GM19455 (cell line): Measurements from ENCODE around the gene CCDC15.
A peak's percentile ranks its signal among the peaks of the same experiment; 100 is the strongest.

ENCODE experiments used
- ATAC-seq: cut with Tn5 transposase; IDR thresholded peaks from one replicate; pipeline ENCODE4 v1.9.1; 2021; ENCODE audit not compliant: unreplicated experiment

Gene CCDC15, protein sequence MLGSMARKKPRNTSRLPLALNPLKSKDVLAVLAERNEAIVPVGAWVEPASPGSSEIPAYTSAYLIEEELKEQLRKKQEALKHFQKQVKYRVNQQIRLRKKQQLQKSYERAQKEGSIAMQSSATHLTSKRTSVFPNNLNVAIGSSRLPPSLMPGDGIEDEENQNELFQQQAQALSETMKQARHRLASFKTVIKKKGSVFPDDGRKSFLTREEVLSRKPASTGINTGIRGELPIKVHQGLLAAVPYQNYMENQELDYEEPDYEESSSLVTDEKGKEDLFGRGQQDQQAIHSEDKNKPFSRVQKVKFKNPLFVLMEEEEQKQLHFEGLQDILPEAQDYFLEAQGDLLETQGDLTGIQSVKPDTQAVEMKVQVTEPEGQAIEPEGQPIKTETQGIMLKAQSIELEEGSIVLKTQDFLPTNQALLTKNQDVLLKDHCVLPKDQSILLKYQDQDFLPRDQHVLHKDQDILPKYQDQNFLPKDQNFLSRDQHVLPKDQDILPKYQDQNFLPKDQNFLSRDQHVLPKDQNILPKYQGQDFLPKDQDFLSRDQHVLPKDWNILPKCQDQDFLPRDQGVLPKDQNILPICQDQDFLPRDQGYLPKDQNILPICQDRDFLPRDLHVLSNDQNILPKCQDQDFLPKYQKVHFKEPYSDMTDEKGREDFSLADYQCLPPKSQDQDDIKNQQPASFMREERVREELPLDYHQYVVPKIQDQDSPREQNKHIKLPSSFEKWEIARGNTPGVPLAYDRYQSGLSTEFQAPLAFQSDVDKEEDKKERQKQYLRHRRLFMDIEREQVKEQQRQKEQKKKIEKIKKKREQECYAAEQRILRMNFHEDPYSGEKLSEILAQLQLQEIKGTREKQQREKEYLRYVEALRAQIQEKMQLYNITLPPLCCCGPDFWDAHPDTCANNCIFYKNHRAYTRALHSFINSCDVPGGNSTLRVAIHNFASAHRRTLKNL

DNA sequence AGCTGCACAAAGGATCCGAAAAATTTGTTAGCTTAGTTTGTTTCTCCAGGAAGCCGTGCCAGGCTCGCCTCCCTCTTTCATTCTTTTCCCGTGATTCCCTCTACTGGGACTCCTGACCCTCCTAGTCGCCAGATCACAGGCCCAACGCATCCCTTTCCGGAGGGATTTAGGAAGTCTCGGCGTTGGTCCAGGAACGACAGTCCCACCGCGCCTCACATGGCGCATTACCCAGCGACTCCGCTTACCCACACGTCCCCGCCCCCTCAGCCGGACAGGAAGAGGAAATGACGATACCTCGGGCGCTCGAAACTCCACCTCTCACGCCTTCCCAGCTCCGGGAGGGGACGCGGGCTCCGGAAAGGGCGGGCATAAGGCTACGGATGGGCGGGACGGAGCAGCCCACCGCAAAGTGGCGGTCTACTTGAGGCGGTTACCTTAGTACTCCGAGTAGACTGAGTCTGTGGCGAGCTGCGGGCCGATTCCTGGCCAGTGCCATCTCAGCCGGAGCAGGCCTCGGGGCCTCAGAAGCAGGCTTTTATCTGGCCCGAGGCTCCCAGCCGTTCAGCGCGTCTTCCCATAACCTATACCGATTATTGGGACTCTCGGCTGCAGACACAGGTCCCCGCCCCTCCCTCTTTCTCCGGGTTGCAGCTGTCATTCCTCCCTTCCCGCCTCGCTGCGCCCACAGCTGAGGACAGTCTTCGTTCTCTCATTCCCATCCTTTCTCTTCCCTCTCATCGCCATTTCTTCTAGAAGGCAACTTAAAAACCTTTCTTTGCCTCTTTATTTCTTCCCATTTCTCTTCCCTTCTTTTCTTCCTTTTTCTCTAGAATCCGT, at the start of gene CCDC15:
Gene CCDC15 (plus strand): TSS at position 450 of the 837 bp plus-strand sequence. CDS start 531 bp downstream, outside the sequence.
- peak; percentile 99 for ATAC-seq

DNA sequence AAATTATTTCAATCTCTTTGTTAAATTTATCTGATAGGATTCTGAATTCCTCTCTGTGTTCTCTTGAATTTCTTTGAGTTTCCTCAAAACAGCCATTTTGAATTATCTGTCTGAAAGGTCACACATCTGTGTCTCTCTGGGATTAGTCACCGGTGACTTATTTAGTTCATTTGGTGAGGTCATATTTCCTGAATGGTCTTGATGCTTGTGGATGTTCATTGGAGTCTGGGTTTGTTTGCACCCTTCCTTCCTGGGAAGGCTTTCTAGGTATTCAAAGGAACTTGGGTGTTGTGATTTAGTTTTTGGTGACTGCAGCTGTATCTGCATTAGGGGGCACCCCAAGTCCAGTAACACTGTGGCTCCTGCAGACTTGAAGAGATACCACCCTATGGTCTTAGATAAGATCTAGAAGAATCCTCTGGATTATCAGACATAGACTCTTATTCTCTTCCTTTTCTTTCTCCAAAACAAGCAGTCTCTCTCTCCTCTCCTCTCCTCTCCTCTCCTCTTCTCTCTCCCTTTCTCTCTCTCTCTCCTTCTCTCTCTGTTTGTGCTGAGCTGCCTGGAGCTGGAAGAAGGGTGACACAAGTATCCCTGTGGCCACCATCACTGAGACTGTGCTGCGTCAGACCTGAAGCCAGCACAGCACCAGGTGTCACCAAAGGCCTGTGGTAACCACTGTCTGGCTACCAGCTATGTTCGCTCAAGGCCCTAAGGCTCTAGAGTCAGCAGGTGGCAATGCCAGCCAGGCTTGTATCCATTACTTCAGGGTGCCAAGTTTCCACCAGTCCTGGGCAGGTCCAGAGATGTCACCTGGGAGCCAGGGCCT, 38.2 kb upstream of the CCDC15 start:
- no peak for ATAC-seq

DNA sequence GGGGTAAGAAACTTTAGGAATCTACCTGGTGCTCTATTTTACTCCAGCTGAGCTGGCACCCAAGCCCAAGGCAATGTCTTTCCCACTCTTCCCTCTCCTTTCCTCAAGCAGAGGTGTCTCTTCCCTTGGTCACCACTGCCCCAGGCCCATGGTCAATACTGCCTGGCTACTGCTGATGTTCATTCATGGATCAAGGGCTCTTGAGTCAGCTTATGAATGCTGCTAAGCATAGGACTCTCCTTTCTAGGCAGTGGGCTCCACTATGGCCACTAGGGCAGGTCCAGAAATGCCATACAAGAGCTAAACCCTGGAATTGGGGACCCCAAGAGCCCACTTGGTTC, 37.7 kb upstream of the CCDC15 start:
- no peak for ATAC-seq

DNA sequence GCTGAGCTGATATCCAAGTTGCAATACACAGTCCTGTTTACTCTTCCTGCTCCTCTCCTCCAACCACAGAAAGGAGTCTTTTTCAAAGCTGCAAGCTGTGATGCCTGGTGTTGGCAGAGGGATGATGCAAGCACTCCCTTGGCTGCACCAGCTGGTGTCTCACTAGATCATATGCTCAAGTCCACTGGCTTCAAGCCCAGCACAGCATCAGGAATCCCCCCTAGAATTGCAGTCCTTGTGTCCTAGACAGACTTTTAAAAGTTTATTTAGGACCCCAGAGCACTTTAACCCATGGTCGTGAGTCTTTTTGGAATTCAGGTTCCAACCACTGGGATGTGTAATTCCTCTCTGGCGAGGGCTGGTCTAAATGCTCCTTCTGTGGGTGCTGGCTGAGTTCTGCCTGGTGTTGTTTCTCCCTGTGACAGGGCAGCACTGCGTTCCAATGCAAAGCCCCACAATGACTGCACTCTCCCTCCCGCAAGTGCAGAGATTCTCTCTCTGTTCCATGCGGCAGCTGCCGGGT, 36.8 kb upstream of the CCDC15 start:
- ATAC-seq = no peak

DNA sequence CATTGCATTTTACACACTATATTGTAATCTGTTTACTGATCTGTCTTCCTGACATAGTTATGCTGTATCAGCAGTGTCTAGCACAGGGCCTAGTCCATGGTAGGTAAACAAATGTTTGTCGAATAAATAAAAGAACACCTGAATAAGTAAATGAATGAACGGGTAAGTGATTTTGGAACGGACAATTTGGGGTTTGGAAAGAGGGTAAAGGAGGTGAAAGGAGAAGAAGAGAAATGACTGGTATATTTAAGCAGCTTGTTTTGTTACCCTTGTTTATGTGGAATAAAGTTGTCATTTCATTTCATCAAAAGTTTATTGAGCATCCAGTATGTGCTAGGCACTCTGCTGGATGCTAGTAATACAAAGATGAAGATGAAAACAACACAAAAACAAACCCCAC, 35.1 kb upstream of the CCDC15 start, which contains the start of gene HEPN1:
Gene HEPN1 (plus strand): TSS at position 301 of the 400 bp plus-strand sequence.
- ATAC-seq = no peak

DNA sequence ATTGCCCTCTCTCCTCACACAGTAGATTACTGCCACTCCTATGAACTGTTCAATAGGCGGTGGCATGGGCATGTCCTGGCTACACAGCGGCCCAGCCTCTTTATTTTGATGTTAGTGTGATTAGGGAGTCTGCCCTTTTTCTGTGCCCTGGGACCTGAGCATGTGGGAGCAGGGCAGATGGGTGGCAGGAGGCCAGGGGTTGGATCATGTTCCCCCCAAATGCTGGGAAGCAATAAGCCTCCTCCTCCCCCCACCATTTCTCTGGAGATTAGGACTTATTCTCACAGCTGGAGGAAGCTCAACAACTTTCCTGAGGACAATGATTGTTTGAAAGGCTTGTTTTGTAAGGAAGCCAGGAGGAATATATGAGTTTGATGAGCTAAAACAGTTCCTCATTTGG, 34.1 kb upstream of the CCDC15 start:
- no peak for ATAC-seq

DNA sequence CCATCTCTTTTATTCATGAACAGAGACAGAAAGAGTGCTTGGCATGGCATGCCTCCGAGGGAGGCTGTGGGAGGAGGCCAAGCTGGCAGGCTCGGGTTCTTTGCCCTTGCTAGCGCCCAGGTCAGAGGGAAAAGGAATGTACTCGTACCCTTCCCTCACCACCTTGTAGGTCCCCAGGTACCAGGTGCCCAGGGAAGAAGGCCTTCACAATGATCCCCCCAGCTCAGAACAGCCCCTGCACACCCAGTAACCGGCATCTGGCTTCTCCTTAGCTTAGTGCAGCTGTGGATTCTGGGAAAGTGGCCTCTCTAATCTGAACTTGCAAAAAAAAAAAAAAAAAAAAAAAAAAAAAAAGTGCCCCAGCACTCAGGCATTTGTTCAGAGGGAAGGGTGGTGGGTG, 33.6 kb upstream of the CCDC15 start:
- no peak for ATAC-seq

DNA sequence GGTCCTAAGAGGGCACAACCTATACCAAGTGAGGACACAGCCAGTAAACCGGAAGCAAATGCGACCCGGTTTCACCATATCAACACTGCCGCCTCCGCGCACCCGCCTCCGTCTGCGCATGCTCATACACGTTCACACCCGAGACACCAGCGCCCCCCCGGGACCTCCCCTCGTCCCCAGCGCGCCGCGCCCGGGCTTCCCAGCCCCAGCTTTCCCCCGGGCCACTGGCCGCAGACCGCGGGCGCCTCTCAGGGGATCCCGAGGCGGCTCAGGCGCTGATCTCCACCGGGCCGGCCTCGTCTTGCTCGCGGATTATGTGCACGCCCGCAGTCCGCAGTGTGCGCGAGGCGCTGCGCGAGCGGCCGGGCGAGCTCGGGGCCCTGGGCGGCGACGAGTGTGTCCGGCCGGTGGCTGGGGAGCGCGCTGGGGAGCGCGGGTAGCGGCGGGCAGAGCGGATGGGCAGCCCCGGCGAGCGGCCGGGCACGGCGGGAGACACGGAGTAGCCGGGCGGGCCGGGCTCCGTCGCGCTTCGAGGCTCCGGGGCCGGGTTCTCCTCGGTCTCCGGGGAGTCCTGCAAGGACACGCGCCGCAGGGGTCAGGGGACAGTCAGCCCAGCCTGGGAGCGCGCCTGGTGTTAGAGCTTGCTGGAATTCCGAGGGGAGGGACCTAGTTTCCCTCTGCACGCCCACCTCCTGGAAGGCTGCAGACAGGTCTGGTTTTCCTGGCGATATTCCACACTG, 33.0 kb upstream of the CCDC15 start:
- ATAC-seq = no peak

DNA sequence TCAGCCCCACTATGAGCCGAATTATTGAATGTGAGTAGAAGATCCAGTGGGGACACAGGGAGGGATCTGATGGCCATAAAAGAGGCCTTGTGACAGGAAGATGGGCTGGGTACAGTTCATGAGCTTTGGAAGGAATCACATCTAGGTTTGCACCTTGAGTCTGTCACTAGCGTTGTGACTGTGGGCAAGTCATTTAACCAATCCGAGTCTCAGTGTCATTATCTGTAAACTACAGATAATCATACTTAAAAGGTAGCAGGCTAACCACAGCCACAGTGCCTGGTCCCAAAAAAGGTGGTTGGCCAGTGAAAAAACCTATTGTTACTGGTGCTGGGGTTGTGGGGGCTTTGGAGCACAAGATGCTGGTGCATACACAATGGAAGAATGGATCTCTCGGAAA, 31.2 kb upstream of the CCDC15 start:
- no peak for ATAC-seq

DNA sequence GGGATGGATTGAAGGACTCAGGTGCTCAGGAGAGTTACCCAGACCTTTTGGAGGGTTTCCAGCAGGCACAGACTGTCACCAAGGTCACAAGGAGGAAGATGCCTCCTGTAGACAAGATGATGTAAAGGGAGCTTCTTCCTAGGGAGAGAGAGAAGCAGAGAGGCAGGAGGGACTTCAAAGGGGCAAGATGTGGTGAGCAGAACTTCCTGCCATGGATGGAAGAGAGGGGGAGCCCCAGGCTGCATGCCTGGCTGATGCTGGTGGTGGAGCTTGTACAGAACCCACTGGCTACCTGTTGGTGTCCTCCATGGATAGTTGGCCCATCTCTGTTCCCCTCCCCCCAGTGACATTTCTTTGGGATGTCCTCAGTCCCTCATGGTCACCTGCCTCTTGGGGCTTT, 30.7 kb upstream of the CCDC15 start:
- no peak for ATAC-seq

DNA sequence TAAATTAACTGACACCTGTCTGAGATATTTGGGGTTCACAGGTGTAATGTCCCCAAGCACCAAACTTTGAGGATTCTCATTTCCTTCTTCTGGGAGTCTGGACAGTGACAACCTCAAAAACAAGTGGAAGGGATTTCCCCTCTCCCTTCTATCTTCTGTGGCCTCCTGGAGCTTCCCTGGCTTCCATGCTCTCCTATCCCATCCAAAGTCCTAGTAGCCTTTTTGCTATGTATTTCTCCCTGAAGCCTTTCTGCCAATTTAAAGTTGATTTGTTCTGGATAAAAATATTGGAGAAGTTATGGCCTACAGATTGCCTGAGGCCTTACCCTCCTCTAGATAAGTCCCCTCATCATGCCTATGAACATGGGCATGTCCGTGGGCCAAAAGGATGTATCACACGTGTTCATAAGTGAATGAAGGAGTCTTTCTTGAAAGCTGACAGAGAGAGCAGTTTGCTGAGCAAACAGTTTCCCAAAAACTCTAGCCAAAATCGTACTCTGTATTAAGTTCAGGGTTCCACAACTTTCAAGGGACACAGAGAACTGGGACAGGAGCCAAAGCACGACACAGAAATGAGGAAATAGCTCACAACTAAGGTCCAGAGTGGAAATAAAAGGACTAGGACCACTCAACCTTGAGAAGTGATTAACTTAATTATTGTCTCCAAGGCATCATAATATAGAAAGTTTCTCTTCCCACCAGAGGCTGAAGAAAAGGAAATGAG, 24.9 kb upstream of the CCDC15 start:
- ATAC-seq = no peak

DNA sequence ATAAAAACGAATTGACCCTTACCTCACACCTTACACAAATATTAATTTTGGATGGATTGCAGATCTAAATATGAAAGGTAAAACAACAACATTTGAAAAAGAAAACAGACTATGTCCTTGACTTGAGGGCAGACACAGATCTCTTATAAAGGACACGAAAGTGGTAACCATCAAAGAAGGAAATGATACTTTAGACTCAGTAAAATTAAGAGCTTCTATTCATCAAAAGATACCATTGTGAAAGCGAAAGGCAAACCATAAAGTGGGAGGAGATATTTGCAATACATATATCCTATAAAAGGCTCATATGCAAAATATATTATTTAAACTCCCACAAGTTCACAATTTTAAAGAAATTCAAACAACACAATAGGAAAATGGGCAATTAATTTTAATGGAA, 23.2 kb upstream of the CCDC15 start:
- peak; percentile 94 for ATAC-seq

DNA sequence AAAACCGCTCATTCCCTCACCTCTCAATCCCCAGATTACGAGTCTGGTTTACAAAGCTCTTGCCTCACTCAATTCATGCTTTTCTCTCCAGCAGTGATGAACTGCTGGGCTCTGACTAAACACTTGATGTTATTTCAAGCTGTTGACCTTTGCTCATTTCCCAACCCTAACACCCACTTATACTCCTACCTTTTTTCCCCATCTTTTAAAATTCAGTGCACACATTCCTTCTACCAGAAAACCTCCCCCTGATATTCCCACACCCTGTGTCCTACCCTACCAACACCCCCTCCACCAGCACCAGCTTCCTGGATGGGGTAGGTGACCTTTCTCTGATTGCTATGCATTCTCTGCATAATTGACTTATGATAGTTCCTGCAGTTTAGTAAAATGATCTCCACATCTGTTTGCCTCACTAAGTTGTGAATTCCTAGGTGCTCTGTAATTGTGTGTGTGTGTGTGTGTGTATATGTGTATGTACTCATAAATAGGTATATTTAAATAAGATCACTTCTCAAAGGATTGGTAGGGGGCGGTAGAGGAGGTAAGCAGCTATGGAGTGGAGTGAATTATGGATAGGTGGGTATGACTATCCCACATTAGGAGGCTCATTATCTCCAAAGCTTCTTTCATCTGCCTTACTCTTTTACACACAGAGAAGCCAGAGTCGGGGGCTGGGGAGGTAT, 19.0 kb upstream of the CCDC15 start:
- ATAC-seq = no peak

DNA sequence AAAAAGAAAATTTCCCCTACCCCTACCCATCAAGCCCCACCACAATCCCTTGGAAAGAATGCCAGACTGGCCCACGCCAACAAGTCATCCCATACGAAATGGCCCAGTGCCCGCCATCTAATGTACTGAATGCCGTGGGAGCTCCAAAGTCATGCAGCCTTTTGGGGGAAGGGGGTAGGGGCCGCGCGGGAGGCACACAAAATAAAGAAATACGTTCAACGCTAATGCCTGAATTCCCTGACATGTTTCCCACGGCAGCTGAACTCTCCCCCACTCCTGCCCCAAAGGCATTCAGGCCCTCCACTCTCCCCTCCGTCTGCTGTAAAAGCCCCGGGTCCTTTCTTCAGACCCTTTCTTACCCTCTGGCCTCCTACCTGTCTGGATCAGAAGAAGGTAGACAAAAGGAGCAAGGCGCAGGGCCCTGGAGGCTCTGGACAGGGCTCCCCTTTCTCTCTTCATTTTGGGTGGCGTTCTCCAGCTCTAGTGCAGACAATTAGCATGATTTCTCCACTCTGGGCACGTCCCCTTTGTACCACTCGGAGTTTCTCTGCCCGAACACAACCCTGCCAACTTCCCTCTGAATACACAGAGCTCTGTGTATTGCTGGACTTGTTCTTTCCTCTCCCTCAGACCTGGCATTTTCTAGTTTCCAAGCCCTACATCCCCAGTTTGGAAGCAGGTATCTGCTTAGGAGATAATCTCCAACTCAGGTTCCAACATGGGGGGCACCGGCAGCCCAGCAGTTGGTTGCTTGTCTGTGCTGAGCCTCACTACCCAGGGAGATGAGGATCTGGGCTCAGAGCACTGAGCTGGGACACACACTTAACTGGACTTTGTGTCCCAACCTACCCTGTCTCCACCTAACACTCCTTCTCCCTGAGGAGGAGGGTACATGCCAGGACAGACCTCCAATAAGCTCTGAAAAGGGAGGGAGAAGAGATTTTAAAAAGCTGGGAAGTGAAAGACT, 18.2 kb upstream of the CCDC15 start, which contains the start of gene HEPACAM:
Gene HEPACAM (minus strand): TSS at position 500 of the 967 bp plus-strand sequence. CDS start 41 bp downstream, at position 459.
- ATAC-seq = no peak

DNA sequence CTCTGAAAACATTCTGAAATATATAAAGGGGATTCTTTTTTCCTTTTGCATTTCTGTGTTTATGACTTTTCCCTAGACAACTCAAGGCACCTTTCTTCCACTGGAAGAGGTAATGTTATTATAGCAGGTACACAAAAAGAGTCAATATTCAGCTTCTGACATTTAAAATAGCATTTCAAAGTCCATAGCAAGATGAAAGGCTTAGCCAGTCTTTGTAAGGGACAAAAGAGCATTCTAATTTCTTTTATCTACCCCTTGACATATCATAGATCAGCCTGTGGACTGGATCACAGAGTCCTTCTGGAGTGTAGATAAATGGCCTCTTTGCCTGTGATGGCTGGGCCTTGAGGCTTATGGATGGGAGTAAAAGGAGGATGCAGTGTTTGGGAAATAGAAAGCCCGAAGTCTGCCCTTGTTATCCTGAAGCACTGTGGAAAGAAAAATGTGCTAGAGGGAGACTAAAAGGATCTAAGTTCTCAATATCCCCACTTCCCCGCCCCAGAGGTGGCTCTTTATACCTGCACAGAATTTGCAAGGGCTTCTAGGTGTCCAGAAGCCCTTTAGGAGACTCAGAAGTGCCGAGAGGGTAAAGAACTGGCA, 16.6 kb upstream of the CCDC15 start:
- ATAC-seq = no peak

DNA sequence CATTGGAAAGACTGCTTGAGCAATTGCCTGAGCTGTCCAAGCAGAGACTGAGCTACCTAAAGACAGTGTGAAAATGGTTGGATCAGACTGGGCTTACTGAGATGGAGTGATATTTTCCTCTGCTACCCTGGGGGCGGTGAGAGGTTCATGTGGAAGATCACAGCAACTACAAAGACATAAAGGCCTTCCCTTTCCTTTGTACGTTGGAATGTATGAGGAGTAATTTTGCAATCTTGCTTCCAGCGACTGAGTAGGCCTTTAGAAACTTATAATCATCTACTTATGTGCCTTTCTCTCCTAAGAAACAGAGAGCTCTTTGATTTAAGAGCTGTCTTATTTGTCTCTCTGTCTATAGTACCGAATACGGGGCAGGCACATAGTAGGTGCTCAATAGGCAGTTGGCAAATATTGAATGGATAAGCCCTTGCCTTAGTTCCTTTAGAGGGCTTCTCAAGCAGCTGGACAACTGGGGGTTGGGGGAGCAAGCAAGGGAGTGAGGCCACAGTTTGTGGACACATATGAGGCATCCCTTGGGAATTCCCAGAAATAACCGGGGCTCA, 15.7 kb upstream of the CCDC15 start:
- ATAC-seq = no peak
